ENCODE data around the gene SETD1B. TPM values are rescaled to one million over a fixed set of nuclear protein-coding genes. Genes with fewer than 3 reads are reported as not detected.

Gene SETD1B
- total and polyA plus RNA-seq, 2 of the 4 experiments (the other 2 are of a cell fraction), result 0.90 to 5.1 TPM

DNA sequence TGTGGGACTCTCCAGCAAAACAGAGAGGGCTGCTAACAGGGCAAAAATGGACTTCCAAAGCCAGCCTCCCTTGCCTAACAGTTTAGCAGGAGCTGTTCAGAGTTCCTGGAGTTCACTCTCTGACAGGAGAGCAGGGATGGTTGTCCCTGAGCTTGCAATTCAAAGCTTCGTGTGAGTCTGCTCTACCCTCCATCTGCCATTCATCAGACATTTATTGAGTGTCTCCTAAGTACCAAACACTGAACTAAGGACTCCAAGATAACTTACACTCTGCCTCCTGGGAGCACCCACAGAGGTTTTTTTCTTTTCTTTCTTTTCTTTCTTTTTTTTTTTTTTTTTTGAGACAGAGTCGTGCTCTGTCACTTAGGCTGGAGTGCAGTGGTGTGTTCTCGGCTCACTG lies 39.0 kb upstream of the SETD1B start:
- intact Hi-C loops (cut with micrococcal nuclease) (loop anchor here (5.0 kb wide), 1 partner anchor 53 kb away; the partner anchor contains the start of gene TMEM120B), dilution Hi-C loops (cut with HindIII; ENCODE audit: low sequenced_read_pairs, unreplicated experiment) (no loop called here), in situ Hi-C loops (cut with MboI; ENCODE audit: low sequenced_read_pairs) (no loop called here)
- H3K79me1 ChIP-seq (ENCODE audit: low read depth in 1 of 2, low read length in 2 of 2), result peaks cover 0 to 23% of the 10 kb centered on the region in 2 experiments; a peak in 2 of 4 replicates
- H3K23ac ChIP-seq (ENCODE audit: low read depth, low read length), result no peak overlapping the region
- H3K56ac ChIP-seq (ENCODE audit: extremely low read depth, insufficient read depth, low read length), result no peak overlapping the region
- H3K14ac ChIP-seq (replicated peaks; ENCODE audit: low read depth, low read length), result peak overlapping the region; percentile 58; the same call in 1 of the 2 replicates
- no peak overlapping the region for H3K4me2 ChIP-seq (ENCODE audit: low read depth, low read length)
- H2AFZ ChIP-seq (replicated peaks; ENCODE audit: low read length, poor library complexity), result no peak overlapping the region
- peaks cover 25% of the 10 kb centered on the region for H3K9me1 ChIP-seq (ENCODE audit: insufficient read depth, low read length)
- no peak overlapping the region for H3K27ac ChIP-seq (ENCODE audit: insufficient read depth, low read length)
- DNase-seq (no peak), ATAC-seq (ENCODE audit: low read depth) (no peak)
- H3K4me3 ChIP-seq (ENCODE audit: insufficient read depth, low read depth, low read length), result no peak overlapping the region
- no peak overlapping the region for H4K91ac ChIP-seq (ENCODE audit: insufficient read depth, low read depth, low read length)
- no CpG with 5 or more reads among the region's 3 CpGs for WGBS, 2 experiments (ENCODE audit: extremely low coverage in 2 of 2, insufficient read length in 1 of 2)
- POLR2A ChIA-PET (ENCODE audit: unreplicated experiment), result no interaction called here
- no peak overlapping the region; the same call in 1 of the 2 replicates for H2BK120ac ChIP-seq (ENCODE audit: low read depth, low read length)
- no TSS peak for BruUV-seq (replicated peaks)
- H4K8ac ChIP-seq (ENCODE audit: low read depth in 2 of 2, low read length in 2 of 2), result 0 out of 4 replicates have a peak overlapping the region, but pooled peaks of 1 of the 2 experiments have one; percentile 12
- peak overlapping the region; percentile 70 for H2AK9ac ChIP-seq (replicated peaks; ENCODE audit: low read depth, low read length, poor library complexity)
- H3K9ac ChIP-seq (ENCODE audit: low read depth, low read length), result no peak overlapping the region
- peak overlapping the region; percentile 56; the same call in 1 of the 2 replicates for H3K4ac ChIP-seq (ENCODE audit: low read depth, low read length)
- TF ChIP-seq SMC3 (IDR thresholded peaks at IDR 0.05; ENCODE audit: low read depth, low read length) (no peak), MXI1 (IDR thresholded peaks at IDR 0.05; ENCODE audit: borderline replicate concordance, low read depth, low read length) (no peak), RFX5 (IDR thresholded peaks at IDR 0.05; ENCODE audit: low read depth, low read length) (no peak), MAFK (IDR thresholded peaks at IDR 0.05; ENCODE audit: low read depth, low read length) (no peak), POLR2A (IDR thresholded peaks at IDR 0.05; ENCODE audit: low read depth, low read length) (no peak), FOS (IDR thresholded peaks at IDR 0.05; ENCODE audit: low read depth, low read length) (no peak), MAZ (IDR thresholded peaks at IDR 0.05; ENCODE audit: borderline replicate concordance, low read depth, low read length) (no peak), NFE2L2 (IDR thresholded peaks at IDR 0.05; ENCODE audit: low read depth, low read length) (no peak), CEBPB (IDR thresholded peaks at IDR 0.05; ENCODE audit: low read depth, low read length) (no peak)
- no peak overlapping the region for H2BK5ac ChIP-seq (ENCODE audit: low read depth, low read length, poor library complexity, severe bottlenecking)
- H3K18ac ChIP-seq (ENCODE audit: low read depth, low read length), result no peak overlapping the region
- peaks cover 2% of the 10 kb centered on the region; the same call in 1 of the 2 replicates for H3K36me3 ChIP-seq (ENCODE audit: control insufficient read depth, insufficient read depth, low read length)
- no peaks in the 10 kb centered on the region; the same call in 1 of the 2 replicates for H4K20me1 ChIP-seq (ENCODE audit: insufficient read depth, low read length)
- H3K27me3 ChIP-seq (ENCODE audit: control insufficient read depth, insufficient read depth, low read length), result no peaks in the 10 kb centered on the region
- H3K9me3 ChIP-seq (ENCODE audit: control insufficient read depth, insufficient read depth, low read length), result no peaks in the 10 kb centered on the region
- no peak overlapping the region for H4K5ac ChIP-seq (ENCODE audit: low read depth, low read length)
- CTCF ChIA-PET, result interaction anchor here (1.2 kb wide), 1 partner anchor 52 kb away, joined by 6 read pairs; the partner anchor contains the start of gene TMEM120B
- H2AK5ac ChIP-seq (ENCODE audit: low read depth, low read length), result peak overlapping the region; percentile 50
- H3K4me1 ChIP-seq (ENCODE audit: control insufficient read depth, insufficient read depth, low read length), result peaks cover 30% of the 10 kb centered on the region
- peak overlapping the region; percentile 73; the same call in 1 of the 2 replicates for H2BK20ac ChIP-seq (ENCODE audit: low read depth, low read length)
- H2BK15ac ChIP-seq (ENCODE audit: low read depth, low read length), result no peak overlapping the region

Data from IMR-90 (cell line).